HepG2 (cell line): ENCODE measurements around the gene PAPOLB. TPM values are rescaled to one million over a fixed set of nuclear protein-coding genes. Genes with fewer than 3 reads are reported as not detected.

Experiments
- AGO1 ChIP-seq: fragments of 200-400 bp; formaldehyde crosslinking; IDR thresholded peaks from 2 replicates; pipeline ENCODE4 v1.6.1; 2017; ENCODE audit warnings: mild to moderate bottlenecking, low read depth, low read length, moderate library complexity; ENCODE audit not compliant: poor library complexity, severe bottlenecking
- ATRX ChIP-seq: sonication (generic); formaldehyde crosslinking; IDR thresholded peaks from 2 replicates; pipeline ENCODE4 v1.4.0; 2020; ENCODE audit warnings: missing genetic modification reagents, borderline replicate concordance
- IRX3 ChIP-seq: sonication (generic); formaldehyde crosslinking; IDR thresholded peaks from 2 replicates; pipeline ENCODE4 v1.8.1; 2023; ENCODE audit warnings: mild to moderate bottlenecking, low read depth, missing genetic modification reagents, borderline replicate concordance
- JARID2 ChIP-seq: sonication (generic); formaldehyde crosslinking; IDR thresholded peaks from 2 replicates; pipeline ENCODE4 v1.8.1; 2023; ENCODE audit warnings: missing genetic modification reagents, inconsistent platforms; ENCODE audit not compliant: insufficient replicate concordance
- ZFP37 ChIP-seq: sonication (generic); formaldehyde crosslinking; IDR thresholded peaks from 2 replicates; pipeline ENCODE4 v1.4.0; 2020; ENCODE audit warnings: missing genetic modification reagents, borderline replicate concordance
- ZNF138 ChIP-seq: sonication (generic); formaldehyde crosslinking; IDR thresholded peaks from 2 replicates; pipeline ENCODE4 v1.5.0; 2020; ENCODE audit warnings: mild to moderate bottlenecking, low read depth, missing genetic modification reagents
- polyA plus RNA-seq, 8 experiments: library from polyadenylated mRNA; depleted of rRNA in 3 of 8; stranded (reverse) in 7 of 8; unstranded in 1 of 8; fragments of >200 nt; fragmentation: Illumina TruSeq in 4 of 8; extraction: Trizol in 4 of 8; gene quantifications; 2 replicates each; pipeline versions ENCODE4 v1.2.1 to v1.2.3, GENCODE V29; 2011 to 2016; ENCODE audit warnings: low read depth in 4 of 8, missing spikeins in 1 of 8, mixed read lengths in 1 of 8; ENCODE audit not compliant: insufficient read depth in 1 of 8
- small RNA-seq, 3 experiments: library from RNA; depleted of rRNA; stranded (forward); fragments of <200 nt; gene quantifications; one replicate each; pipeline ENCODE3, GENCODE V24; 2012; ENCODE audit warnings: low read depth in 2 of 3, low replicate concordance in 1 of 3; ENCODE audit not compliant: insufficient read length in 3 of 3, insufficient read depth in 2 of 3
- total RNA-seq, 5 experiments: library from RNA; depleted of rRNA; stranded (reverse); fragments of >200 nt; fragmentation: Illumina TruSeq; extraction: Trizol; gene quantifications; 2 replicates each; pipeline ENCODE4 v1.2.3, GENCODE V29; 2016; ENCODE audit warnings: low read depth in 1 of 5

PAPOLB gene
- total and polyA plus RNA-seq, 2 of the 13 experiments (the other 11 are each of a cell fraction or from before 2014, with no cell fraction given), result not detected

GRCh38 chr7:4808026-4808425, 53.8 kb downstream of the PAPOLB start (continued):
- TF ChIP-seq ATRX (CRISPR knock-in tag) (no peak), AGO1 (no peak), IRX3 (CRISPR knock-in tag) (no peak), ZFP37 (no peak), ZNF138 (CRISPR knock-in tag) (no peak), JARID2 (CRISPR knock-in tag) (no peak)

Small RNA genes within 50 kb of the gene (small RNA-seq; reads per million reads assigned to genes)
- 0 reads per million in 3 experiments for gene RF00019

Other genes starting within 250 kb of the PAPOLB start
- 8.8 and 9.7 TPM in 2 replicates for gene FOXK1, start 179.7 kb downstream of the PAPOLB start, total RNA-seq (2016; rRNA removed; fragmentation: Illumina TruSeq; extraction: Trizol)
- gene FOXK1, start 179.7 kb downstream of the PAPOLB start, polyA plus RNA-seq (2011; rRNA removed), result 4.6 and 4.7 TPM in 2 replicates
- gene AP5Z1, start 86.4 kb downstream of the PAPOLB start, total RNA-seq (2016; rRNA removed; fragmentation: Illumina TruSeq; extraction: Trizol), result 7.4 and 15.1 TPM in 2 replicates
- gene AP5Z1, start 86.4 kb downstream of the PAPOLB start, polyA plus RNA-seq (2011; rRNA removed), result 9.3 and 16.0 TPM in 2 replicates
- gene RADIL, start 21.7 kb upstream of the PAPOLB start, total RNA-seq (2016; rRNA removed; fragmentation: Illumina TruSeq; extraction: Trizol), result 0.09 and 0.52 TPM in 2 replicates
- 0.05 TPM in 2 replicates for gene RADIL, start 21.7 kb upstream of the PAPOLB start, polyA plus RNA-seq (2011; rRNA removed)
- gene MMD2, start 97.2 kb upstream of the PAPOLB start, total RNA-seq (2016; rRNA removed; fragmentation: Illumina TruSeq; extraction: Trizol), result not detected in 2 replicates
- not detected in 2 replicates for gene MMD2, start 97.2 kb upstream of the PAPOLB start, polyA plus RNA-seq (2011; rRNA removed)
- gene RBAK, start 183.8 kb upstream of the PAPOLB start, total RNA-seq (2016; rRNA removed; fragmentation: Illumina TruSeq; extraction: Trizol), result 11.8 and 14.9 TPM in 2 replicates
- gene RBAK, start 183.8 kb upstream of the PAPOLB start, polyA plus RNA-seq (2011; rRNA removed), result 4.2 and 4.4 TPM in 2 replicates